NK-92 (cell line): ENCODE results near the gene COLEC12.
"Not testable (repeated sequence)": the region's sequence is repeated elsewhere in the genome, so short reads cannot be mapped to it uniquely, and the experiment has no call there.

Source experiments
- DNase-seq: peaks from one replicate; lab custom pipeline; 2025; ENCODE audit not compliant: unreplicated experiment; lab: John Stamatoyannopoulos, UW

The COLEC12 gene

GRCh38 chr18:294566-294965 is 205.9 kb downstream of the COLEC12 start:
- no peak for DNase-seq

GRCh38 chr18:293536-293935 is 207.0 kb downstream of the COLEC12 start:
- DNase-seq: no peak

DNA sequence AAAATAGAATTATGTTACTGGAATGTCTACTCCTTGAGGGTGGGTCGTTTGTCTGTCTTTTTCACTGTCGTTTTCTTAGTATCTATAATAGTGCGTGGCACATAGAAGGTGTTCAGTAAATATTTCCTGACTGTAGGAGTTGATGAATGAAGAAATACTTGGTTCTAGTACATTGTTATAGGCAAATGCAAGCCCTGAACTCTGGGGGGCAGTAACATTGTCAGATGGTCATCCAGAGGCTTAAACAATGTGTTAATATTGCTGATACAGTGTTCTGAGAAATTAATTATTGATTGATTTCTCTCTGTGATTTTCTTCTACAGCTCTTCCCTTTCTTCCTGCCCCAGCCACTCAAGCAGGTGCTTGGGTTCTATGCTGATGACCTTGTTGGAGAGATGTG is 208.2 kb downstream of the COLEC12 start:
- no peak for DNase-seq

- DNase-seq: not testable (repeated sequence)
Measured at GRCh38 chr18:289970-290369, 210.5 kb downstream of the COLEC12 start.

DNA sequence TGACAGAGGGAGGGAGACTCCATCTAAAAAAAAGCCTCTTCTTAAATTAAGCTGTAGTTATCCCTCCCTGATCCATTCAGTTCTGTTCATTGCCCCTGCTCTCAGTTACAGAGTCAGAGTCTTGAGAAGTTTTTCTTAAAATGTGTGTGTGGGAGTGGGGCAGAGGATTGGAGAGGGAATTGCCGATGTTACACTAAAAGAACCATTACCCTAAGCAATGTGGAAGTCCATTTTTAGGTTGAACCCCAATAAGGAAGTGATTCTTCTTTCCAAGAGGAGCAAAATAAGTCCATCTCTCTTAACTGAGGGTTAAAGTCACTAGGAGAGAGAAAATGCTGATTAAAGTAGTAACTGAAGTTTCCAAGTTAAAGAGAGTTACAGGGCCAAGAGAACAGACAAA is 211.5 kb downstream of the COLEC12 start:
- no peak for DNase-seq

DNA sequence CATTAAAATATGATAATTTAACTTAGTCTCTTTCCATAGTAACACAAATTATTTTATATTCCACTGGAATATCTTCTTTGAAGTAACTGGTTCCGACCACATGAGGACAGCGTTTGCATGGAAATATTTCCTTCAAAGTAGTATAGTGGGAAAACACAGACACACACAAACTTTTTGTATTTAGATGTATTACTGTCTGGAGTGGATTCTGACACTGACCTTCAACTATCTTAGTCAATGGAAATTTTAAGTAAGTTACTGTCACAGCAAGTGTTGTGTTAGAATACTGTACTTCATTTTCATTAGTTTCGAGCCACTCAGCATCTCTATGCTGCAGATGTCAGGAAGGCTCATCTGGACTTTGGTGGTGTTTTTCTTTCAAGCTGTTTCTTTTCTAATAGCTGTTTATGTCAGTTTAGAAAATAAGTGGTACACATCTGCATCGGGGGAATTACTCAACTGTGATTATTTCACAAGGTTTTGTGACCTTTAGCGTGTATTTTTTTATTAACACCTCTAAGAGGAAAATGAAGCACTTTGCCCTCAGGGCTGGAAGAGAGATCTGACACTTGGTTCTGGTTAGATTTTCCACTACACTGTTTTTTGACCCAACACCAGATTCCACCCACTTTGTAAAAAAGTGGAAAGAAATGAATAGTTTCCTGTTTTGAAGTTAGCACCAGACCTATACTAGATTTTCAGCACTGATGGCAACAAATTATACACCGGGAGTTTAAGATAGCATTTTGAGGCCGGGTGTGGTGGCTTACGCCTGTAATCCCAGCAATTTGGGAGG is 213.8 kb downstream of the COLEC12 start:
- no peak for DNase-seq

GRCh38 chr18:285817-286216 is 214.7 kb downstream of the COLEC12 start:
- no peak for DNase-seq

GRCh38 chr18:275486-275885 is 225.0 kb downstream of the COLEC12 start:
- no peak for DNase-seq

- DNase-seq: no peak
Measured at GRCh38 chr18:274313-274712, 226.2 kb downstream of the COLEC12 start.

DNA sequence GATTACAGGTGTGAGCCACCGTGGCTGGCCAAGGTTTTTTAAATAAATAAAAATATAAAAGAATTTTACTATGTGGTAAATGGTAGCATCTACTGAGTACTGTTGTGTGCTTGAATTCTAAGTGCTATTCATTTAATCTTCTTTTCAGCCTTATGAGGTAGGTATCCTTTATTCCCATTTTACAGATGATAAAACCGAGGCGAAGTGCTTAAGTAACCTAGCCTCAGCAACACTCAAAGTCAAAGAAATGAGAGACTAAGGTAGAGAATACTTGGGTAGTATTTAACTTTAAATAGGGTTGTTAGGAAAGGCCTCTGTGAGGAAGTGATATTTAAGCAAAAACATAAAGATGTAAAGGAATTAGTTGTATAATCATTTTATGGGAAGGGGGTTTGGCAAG is 227.0 kb downstream of the COLEC12 start:
- no peak for DNase-seq

DNA sequence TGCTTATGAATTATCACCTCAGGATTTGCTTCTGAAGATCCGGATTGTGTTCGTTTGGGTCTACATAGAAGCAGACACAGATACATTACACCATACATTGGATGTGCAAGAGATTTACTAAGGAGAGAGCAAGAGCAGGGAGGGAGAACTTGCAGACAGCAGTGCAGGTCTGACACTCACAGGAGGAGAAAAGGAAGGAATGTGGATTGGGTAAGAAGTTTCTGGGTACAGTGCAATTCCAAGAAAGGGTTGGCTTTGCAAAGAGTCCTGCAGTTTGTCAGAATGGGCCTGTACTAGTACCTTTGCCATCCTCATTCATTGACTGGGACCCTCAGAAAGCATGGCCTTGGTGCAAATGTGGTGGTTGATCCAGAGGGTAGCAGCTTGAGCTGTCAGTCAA is 227.9 kb downstream of the COLEC12 start:
- no peak for DNase-seq

DNA sequence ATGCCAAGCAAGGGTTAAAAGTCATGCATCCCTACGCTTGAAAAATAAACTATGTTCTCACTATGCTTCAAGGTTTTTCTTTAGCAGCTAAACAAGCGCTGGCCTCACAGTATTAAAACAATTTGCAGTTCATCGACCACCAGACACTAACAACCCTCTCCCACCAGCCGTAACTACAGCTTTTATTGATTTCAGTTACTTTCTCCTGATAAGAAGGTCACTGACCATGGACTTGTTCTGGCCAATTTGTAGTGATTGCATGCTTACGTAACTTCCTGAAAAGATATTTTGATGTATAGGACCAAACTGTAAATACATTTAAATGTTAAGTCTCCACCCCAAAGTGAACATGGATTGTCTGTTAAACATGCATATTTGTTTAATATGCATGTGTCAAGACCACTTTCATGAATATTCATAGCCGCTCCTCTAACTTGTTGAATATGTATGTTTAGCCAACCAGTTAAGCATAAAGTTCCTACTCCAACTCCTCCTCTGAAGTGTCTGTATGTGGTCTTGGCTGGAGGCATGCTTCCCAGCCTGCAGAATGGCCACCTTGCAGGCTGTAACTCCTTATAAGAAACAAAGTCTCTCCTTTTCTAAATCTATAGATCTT is 230.9 kb downstream of the COLEC12 start:
- no peak for DNase-seq

DNA sequence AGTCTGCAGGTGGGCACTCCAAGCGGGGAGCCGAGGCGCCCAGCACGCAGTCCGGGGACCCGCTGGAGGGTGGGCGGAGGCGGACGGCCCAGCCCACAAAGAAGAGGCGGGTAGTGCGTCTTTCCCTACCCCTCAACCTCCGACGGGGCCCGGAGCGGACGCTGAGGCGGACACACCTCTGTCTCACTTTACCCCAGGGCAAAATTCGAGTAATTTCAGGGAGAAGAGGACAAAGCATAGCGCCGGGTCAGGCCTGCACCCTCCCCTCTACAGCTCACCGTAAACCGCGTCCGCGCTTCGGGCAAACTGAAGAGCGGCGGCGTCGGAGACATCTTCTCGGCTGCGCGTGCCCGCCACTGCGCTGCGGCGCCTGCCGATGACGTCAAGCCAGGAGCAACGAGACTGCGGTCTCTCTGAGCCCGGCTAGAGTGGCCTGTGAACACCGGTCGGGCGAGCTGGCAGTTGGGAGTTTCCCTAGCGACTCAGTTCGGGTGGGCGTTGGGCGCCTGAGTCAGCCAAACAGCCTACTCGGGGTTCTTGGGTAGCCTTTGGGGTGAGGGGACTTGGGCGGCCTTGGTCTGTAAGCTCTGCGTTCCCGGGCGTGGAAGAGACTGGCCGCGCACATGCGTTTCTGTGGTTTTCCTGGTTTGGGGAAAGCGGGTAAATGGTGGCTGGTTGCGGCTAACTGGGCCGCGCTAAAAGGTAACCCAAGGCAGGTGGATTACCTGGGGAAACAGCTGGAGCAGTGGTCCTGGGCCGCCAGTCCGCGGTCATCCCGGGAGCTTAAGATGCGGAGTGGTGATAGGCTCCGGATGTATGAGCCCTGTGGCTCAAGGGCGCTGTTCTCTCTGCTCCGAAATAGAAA is 232.6 kb downstream of the COLEC12 start, which contains the start of gene THOC1:
Gene THOC1 (minus strand): TSS at position 360 of the 865 bp plus-strand sequence. CDS start 28 bp downstream, at position 332.
- DNase-seq: peak; percentile 59

GRCh38 chr18:267380-267687 is 233.2 kb downstream of the COLEC12 start:
- no peak for DNase-seq
